Smooth muscle cell (in vitro differentiated cells): ENCODE measurements around the gene KCTD11. TPM values are rescaled to one million over a fixed set of nuclear protein-coding genes. Genes with fewer than 3 reads are reported as not detected.

Experiments
- DNase-seq: peaks from one replicate; lab custom pipeline; 2025; ENCODE audit not compliant: unreplicated experiment; lab: John Stamatoyannopoulos, UW
- H2AFZ ChIP-seq: fragments of 200-600 bp; sonication (generic); 2 replicates; pipeline ENCODE4 v1.6.0; 2016; ENCODE audit warnings: antibody characterized with exemption, low read depth, mild to moderate bottlenecking
- H3F3A ChIP-seq: fragments of 200-600 bp; sonication (generic); 2 replicates; pipeline ENCODE4 v1.6.0; 2017; ENCODE audit warnings: antibody characterized with exemption, low read depth
- H3K27ac ChIP-seq: fragments of 200-600 bp; sonication (generic); 2 replicates; pipeline ENCODE4 v1.5.1; 2016; ENCODE audit warnings: low read depth, mild to moderate bottlenecking
- H3K27me3 ChIP-seq: fragments of 200-600 bp; sonication (generic); 2 replicates; pipeline ENCODE4 v1.6.1; 2016; ENCODE audit warnings: low read depth, mild to moderate bottlenecking
- H3K36me3 ChIP-seq: fragments of 200-600 bp; sonication (generic); 2 replicates; pipeline ENCODE4 v1.5.1; 2016; ENCODE audit warnings: low read depth
- H3K4me1 ChIP-seq: fragments of 200-600 bp; sonication (generic); 2 replicates; pipeline ENCODE4 v1.5.1; 2016; ENCODE audit warnings: low read depth
- H3K4me2 ChIP-seq: fragments of 200-600 bp; sonication (generic); 2 replicates; pipeline ENCODE4 v1.6.0; 2016; ENCODE audit warnings: mild to moderate bottlenecking
- H3K4me3 ChIP-seq: fragments of 200-600 bp; sonication (generic); 2 replicates; pipeline ENCODE4 v1.5.1; 2016; ENCODE audit warnings: mild to moderate bottlenecking
- H3K79me2 ChIP-seq: fragments of 200-600 bp; sonication (generic); 2 replicates; pipeline ENCODE4 v1.6.0; 2016; ENCODE audit warnings: low read depth, mild to moderate bottlenecking
- H3K9ac ChIP-seq: fragments of 200-600 bp; sonication (generic); 2 replicates; pipeline ENCODE4 v1.6.0; 2016; ENCODE audit warnings: low read depth
- H3K9me3 ChIP-seq: fragments of 200-600 bp; sonication (generic); replicated peaks from 2 replicates; pipeline ENCODE4 v1.5.1; 2016; ENCODE audit warnings: low read depth
- H4K20me1 ChIP-seq: fragments of 200-600 bp; sonication (generic); 2 replicates; pipeline ENCODE4 v1.6.0; 2016; ENCODE audit warnings: low read depth
- CTCF ChIP-seq: fragments of 200-600 bp; sonication (generic); IDR thresholded peaks from 2 replicates; pipeline ENCODE4 v1.5.1; 2017; ENCODE audit warnings: borderline replicate concordance, mild to moderate bottlenecking, antibody characterized with exemption; ENCODE audit not compliant: insufficient read depth, poor library complexity, severe bottlenecking
- WGBS: methylation state at CpG from one replicate; pipeline ENCODE4 v1.1.7; 2016; ENCODE audit warnings: low lambda C conversion rate; 5-methylcytosine and 5-hydroxymethylcytosine counted together
- polyA plus RNA-seq: library from polyadenylated mRNA; unstranded; fragments of >200 nt; fragmentation: Nextera tagmentation; extraction: Ambion mirVana; gene quantifications from 2 replicates; pipeline ENCODE4 v1.2.1, GENCODE V29; 2016
- total RNA-seq: library from RNA; depleted of rRNA; stranded (reverse); fragments of >200 nt; gene quantifications from 2 replicates; pipeline ENCODE4 v1.2.3, GENCODE V29; 2014

Gene KCTD11
- total and polyA plus RNA-seq, 2 experiments from 2014 or later, result 33.8 to 34.7 TPM

GRCh38 chr17:7352910-7353635 is 1.1 kb downstream of the KCTD11 start:
- no peak overlapping the region for H2AFZ ChIP-seq
- peak overlapping the region; percentile 100 for H3K27ac ChIP-seq
- peaks cover 22% of the 10 kb centered on the region for H4K20me1 ChIP-seq
- peaks cover 35% of the 10 kb centered on the region for H3F3A ChIP-seq
- H3K9me3 ChIP-seq, result no peaks in the 10 kb centered on the region
- 91% methylated on average over 37 of the region's 37 CpGs for WGBS
- DNase-seq, result no peak
- TF ChIP-seq CTCF, result no peak
- peaks cover 35% of the 10 kb centered on the region for H3K4me1 ChIP-seq
- peaks cover 32% of the 10 kb centered on the region for H3K79me2 ChIP-seq
- H3K27me3 ChIP-seq, result no peaks in the 10 kb centered on the region
- no peaks in the 10 kb centered on the region for H3K36me3 ChIP-seq
- H3K4me2 ChIP-seq, result peak overlapping the region; percentile 97
- peak overlapping the region; percentile 99 for H3K9ac ChIP-seq
- peak overlapping the region; percentile 89 for H3K4me3 ChIP-seq

- Histone ChIP-seq H2AFZ (no peak overlapping the region), H3K27ac (peak overlapping the region; percentile 100), H3K9ac (peak overlapping the region; percentile 99), H3K36me3 (no peaks in the 10 kb centered on the region), H3K79me2 (peaks cover 28% of the 10 kb centered on the region), H3K27me3 (no peaks in the 10 kb centered on the region), H4K20me1 (peaks cover 14% of the 10 kb centered on the region), H3F3A (peaks cover 32% of the 10 kb centered on the region), H3K9me3 (no peaks in the 10 kb centered on the region), H3K4me2 (peak overlapping the region; percentile 97), H3K4me3 (peak overlapping the region; percentile 89), H3K4me1 (peaks cover 31% of the 10 kb centered on the region)
- WGBS, result 57% methylated on average over 9 of the region's 9 CpGs
- no peak for TF ChIP-seq CTCF
- DNase-seq, result no peak
Observed at GRCh38 chr17:7354262-7354843, 2.4 kb downstream of the KCTD11 start.

- Histone ChIP-seq H3K27me3 (no peaks in the 10 kb centered on the region), H3K36me3 (no peaks in the 10 kb centered on the region), H3K9me3 (no peaks in the 10 kb centered on the region), H3K9ac (peak within 1 kb of the TSS; percentile 99), H3F3A (peaks cover 32% of the 10 kb centered on the region), H4K20me1 (peaks cover 14% of the 10 kb centered on the region), H3K27ac (peak within 1 kb of the TSS; percentile 100), H2AFZ (no peak within 1 kb of the TSS), H3K79me2 (peaks cover 28% of the 10 kb centered on the region), H3K4me3 (peak within 1 kb of the TSS; percentile 89), H3K4me1 (peaks cover 24% of the 10 kb centered on the region), H3K4me2 (peak within 1 kb of the TSS; percentile 97)
- TF ChIP-seq CTCF, result no peak
- DNase-seq, result peak; percentile 35
- 18% methylated on average over 10 of the region's 10 CpGs for WGBS
Observed at GRCh38 chr17:7355053-7355452, 3.1 kb downstream of the KCTD11 start, which contains the start of gene TMEM95. TMEM95 (plus strand) TSS chr17:7355156; CDS start chr17:7355205, 49 bp downstream.
